Fibroblast of gingiva (primary cell): ENCODE measurements around the gene OAF.
"Not testable (repeated sequence)": the region's sequence is repeated elsewhere in the genome, so short reads cannot be mapped to it uniquely, and the experiment has no call there.

ENCODE experiments used
- DNase-seq: peaks from one replicate; pipeline ENCODE4 v3.0.0-alpha.2; 2011; ENCODE audit warnings: low read depth

OAF gene

GRCh38 chr11:120272303-120272702 is 61.5 kb downstream of the OAF start:
- DNase-seq = no peak

GRCh38 chr11:120273432-120273831 is 62.6 kb downstream of the OAF start:
- DNase-seq = no peak

GRCh38 chr11:120273956-120274355 is 63.1 kb downstream of the OAF start:
- not testable (repeated sequence) for DNase-seq

- DNase-seq = no peak
Observed at GRCh38 chr11:120279502-120279901, 68.7 kb downstream of the OAF start.
